Sciatic nerve (tissue), 2 donors: Measurements from ENCODE around the gene DMRTC2. TPM values are rescaled to one million over a fixed set of nuclear protein-coding genes. Genes with fewer than 3 reads are reported as not detected.

Experiments used
- ATAC-seq: fragments of 200-7000 bp; cut with Tn5 transposase; one replicate; pipeline ENCODE4 v1.9.1; 2020; ENCODE audit warnings: mild to moderate bottlenecking, moderate library complexity
- DNase-seq: peaks from one replicate; pipeline ENCODE4 v3.0.0-alpha.2; 2020; ENCODE audit warnings: low spot score
- intact Hi-C: fragments of 100-400 bp; cut with DNase I; formaldehyde crosslinking; loops from one replicate; pipeline ENCODE4 v1.14.2; 2022
- total RNA-seq: library from RNA; stranded (reverse); fragmentation: NEBNext Ultra II Directional; extraction: Animal tissue kit (Norgen Biotek cat#: 25700); gene quantifications from one replicate; pipeline ENCODE4 v1.2.1, GENCODE V29; 2021
- donor health status: DM: no; HTN: no; CAD: no.
- donor health status: DM: no; HTN: no; CAD: no.

Gene DMRTC2
- total RNA-seq = not detected

- no peak for ATAC-seq
- no peak for DNase-seq
- intact Hi-C loops = no loop called here
Observed at GRCh38 chr19:41845001-41845050, at the start of gene DMRTC2. Gene DMRTC2, plus strand, starts transcription at chr19:41845042. Its CDS starts 2,387 bp downstream, at chr19:41847429.

GRCh38 chr19:41796362-41796761, 48.5 kb upstream of the DMRTC2 start, which contains the start of gene CEACAM3:
Gene CEACAM3, plus strand, starts transcription at chr19:41796587. Its CDS starts 91 bp downstream, at chr19:41796678.
- DNase-seq = no peak
- no peak for ATAC-seq

GRCh38 chr19:41796901-41797300, 47.9 kb upstream of the DMRTC2 start:
- DNase-seq (no peak), ATAC-seq (no peak)
- intact Hi-C loops = no loop called here

More at GRCh38 chr19:41796362-41796761, 48.5 kb upstream of the DMRTC2 start, which contains the start of gene CEACAM3:
- intact Hi-C loops = no loop called here

- ATAC-seq = no peak
- intact Hi-C loops = no loop called here
Observed at GRCh38 chr19:41799444-41800000, 45.3 kb upstream of the DMRTC2 start.

DNA sequence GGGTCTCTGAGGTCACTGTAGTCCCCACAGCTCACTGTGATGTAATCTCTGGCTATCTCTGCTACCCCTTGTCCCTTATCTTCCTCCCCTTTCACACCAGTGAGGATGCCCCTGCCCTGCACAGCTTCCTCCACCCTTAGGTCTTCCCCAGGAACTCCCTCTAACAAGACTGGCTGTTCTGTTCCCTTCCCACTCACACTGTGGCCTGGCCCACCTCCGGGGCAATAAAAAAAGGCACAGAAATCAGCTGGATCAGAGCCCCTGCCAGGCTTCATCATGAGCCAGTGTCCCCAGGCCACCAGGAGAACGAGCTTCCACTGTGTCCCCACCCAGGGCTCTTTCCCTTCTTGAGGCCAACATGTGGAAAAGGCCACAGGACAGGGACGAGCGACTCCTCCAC, 43.8 kb upstream of the DMRTC2 start:
- DNase-seq (no peak), ATAC-seq (no peak)
- intact Hi-C loops = no loop called here

More at GRCh38 chr19:41799444-41800000, 45.3 kb upstream of the DMRTC2 start:
- no peak for DNase-seq

DNA sequence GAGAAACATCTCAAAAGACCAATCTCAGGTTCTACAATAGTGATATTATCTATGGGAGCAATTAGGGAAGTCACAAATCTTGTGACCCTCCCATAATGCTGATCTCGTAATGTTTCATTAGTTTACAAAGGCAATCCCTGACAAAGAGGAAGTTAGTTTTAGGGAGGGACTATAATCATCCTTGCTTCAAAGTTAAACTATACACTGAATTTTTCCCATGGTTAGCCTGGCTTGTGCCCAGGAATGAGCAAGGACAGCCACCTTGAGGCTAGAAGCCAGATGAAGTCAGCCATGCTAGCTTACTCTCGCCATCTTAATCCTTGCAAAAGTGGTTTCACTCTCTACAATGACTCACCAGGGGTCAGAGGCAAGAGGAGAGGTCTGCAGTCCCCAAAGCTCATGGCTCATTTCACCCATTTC, 43.0 kb upstream of the DMRTC2 start:
- peak; percentile 50 for ATAC-seq
- intact Hi-C loops = no loop called here
- DNase-seq = no peak

- DNase-seq = no peak
- intact Hi-C loops = no loop called here
- no peak for ATAC-seq
Observed at GRCh38 chr19:41802770-41803169, 42.1 kb upstream of the DMRTC2 start.

GRCh38 chr19:41804336-41804735, 40.5 kb upstream of the DMRTC2 start:
- intact Hi-C loops = no loop called here
- ATAC-seq (no peak), DNase-seq (no peak)

- intact Hi-C loops = no loop called here
- DNase-seq (peak; percentile 27), ATAC-seq (no peak)
Observed at GRCh38 chr19:41807176-41807575, 37.7 kb upstream of the DMRTC2 start.

DNA sequence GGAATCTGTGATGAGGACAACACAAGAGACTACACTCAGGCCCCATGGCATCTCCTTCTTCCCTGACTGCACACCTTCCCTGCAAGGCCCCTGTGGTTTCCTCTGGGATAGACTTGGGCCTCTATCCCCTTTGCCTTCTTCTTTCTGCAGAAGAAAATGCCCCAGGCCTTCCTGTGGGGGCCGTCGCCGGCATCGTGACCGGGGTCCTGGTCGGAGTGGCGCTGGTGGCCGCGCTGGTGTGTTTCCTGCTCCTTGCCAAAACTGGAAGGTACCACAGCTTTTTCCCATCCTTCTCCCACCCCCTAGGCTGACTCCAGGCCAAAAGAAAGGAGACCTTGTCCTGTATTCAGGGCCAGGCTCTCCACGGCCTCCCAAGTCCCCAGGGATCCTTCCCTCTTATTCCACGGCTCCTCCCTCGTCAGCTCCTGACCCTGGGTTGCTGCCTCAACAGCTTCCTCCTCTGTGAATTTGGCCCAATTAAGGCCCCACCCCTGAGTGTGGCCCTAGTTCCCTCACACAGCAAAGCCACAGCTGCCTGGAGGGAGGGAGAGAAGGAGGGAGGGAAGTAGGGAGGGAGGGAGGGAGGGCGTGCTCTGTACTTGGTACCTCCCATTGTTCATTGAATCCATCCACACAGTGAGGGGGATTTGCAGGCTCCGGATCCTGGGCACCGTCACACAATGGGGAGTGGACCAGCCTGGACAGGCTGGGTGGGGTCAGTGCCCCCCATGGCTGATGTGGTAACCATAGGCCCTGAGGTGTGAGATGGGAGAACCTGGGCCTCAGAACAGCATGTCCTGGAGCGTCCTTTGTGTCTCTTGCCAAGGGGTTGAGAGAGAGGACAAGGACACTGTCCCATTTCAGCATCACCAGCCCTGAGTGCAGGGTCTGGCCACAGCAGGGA, 35.9 kb upstream of the DMRTC2 start:
- DNase-seq (peak; percentile 49), ATAC-seq (peak; percentile 58)
- intact Hi-C loops = no loop called here

- no peak for ATAC-seq
- peak; percentile 45 for DNase-seq
- intact Hi-C loops = no loop called here
Observed at GRCh38 chr19:41810301-41810700, 34.5 kb upstream of the DMRTC2 start.

DNA sequence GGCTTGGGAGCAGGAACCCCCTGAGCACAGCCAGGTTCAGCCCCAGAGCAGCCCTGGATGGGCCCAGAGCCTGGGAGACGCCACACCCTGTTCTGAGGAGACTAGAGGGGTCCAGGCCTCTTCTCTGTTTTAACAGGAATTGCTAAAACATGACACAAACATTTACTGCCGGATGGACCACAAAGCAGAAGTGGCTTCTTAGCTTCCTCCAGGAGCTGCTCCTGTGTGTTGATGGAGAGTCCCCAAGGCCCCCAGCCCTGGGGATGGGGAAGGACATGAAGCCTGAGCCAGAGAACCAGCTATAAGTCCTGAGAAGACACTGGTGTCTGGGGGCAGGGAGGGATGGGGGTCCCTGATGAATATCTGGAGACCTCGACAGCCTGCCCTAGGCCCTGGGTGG, 33.8 kb upstream of the DMRTC2 start:
- peak; percentile 62 for ATAC-seq
- intact Hi-C loops = no loop called here
- DNase-seq = peak; percentile 57

- DNase-seq (peak; percentile 13), ATAC-seq (no peak)
- intact Hi-C loops = no loop called here
Observed at GRCh38 chr19:41811981-41812380, 32.9 kb upstream of the DMRTC2 start.

DNA sequence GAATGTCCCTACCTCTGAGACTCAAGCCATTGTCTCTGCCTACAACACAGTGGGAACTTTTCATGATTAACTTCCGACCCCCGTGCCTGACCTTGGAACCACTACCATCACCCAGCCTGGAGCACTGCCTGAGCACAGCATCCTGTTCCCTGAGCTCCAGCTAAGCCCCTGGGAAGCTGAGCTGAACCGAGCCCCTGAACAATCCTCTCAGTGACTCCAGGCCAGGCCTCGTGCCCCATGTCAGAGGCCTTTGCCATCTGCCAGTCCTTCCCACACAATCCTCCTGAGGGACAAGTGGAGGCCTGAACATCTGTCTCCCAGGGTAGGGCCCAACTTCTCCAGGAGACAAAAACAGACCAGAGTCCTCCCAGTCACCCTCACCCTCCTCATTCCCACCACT, 30.9 kb upstream of the DMRTC2 start:
- intact Hi-C loops = no loop called here
- DNase-seq (peak; percentile 36), ATAC-seq (no peak)

GRCh38 chr19:41815301-41815700, 29.5 kb upstream of the DMRTC2 start:
- ATAC-seq (no peak), DNase-seq (peak; percentile 10)
- intact Hi-C loops = no loop called here

- ATAC-seq = no peak
- no peak for DNase-seq
- intact Hi-C loops = no loop called here
Observed at GRCh38 chr19:41816761-41817160, 28.1 kb upstream of the DMRTC2 start.

DNA sequence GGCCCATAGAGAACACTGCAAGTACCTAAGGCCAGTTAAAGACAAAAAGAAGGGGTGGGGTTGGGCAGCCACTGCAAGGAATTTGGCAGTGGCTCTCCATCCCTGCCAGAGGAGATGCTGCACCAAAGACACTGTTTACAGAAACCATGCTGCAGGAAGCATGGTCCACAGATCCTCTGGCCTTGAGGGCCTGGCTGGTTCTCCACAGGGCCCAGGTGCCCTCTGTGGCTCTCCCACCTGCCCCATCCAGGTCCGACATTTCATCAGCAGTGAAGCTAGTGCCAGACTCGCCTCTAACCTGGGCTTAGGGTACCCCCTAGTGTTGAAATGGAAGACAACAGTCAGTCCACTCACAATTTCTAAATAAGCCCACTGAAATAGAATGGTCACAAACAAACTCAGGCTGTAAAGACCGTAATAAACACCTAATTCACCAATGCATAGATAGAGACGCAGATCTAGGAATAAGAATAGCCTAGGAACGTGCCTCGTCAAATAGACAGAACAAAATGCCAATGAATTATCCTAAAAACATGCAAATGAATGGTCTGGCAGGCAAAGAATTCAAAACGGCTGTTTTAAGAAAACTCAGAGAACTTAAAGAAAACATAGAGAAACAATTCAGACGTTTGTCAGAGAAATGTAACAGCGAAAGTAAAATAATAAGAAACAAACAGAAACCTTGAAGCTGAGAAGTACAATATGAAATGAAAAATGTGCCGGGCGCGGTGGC, 23.7 kb upstream of the DMRTC2 start:
- DNase-seq (peak; percentile 40), ATAC-seq (no peak)
- intact Hi-C loops = no loop called here

- intact Hi-C loops = no loop called here
- DNase-seq = no peak
- ATAC-seq = no peak
Observed at GRCh38 chr19:41837981-41838708, 6.7 kb upstream of the DMRTC2 start.

DNA sequence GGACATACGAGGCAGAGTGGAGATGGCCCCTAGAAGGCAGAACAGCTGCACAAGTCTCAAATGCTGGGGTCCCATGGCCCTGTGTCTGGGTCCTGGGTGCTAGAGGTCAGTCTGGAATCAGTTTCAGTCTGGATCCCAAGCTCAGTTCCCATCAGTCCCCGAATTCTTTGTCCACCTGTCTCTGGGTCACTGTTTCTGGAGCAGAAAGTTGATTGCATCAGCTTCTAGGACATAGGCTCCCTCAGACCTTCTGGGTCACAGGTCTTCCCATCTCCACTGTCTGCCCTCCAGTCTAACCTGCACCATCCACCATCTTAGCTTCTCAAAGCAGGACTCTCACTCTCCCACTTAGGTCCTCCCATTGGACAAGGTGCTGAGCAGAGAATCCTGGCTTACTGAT, 5.6 kb upstream of the DMRTC2 start:
- ATAC-seq (no peak), DNase-seq (no peak)
- intact Hi-C loops = no loop called here

GRCh38 chr19:41843371-41843770, 1.5 kb upstream of the DMRTC2 start:
- intact Hi-C loops = no loop called here
- DNase-seq = peak; percentile 23
- ATAC-seq = no peak
